HK-2 (cell line): ENCODE measurements around the gene SAMD4A.

Experiments
- DNase-seq: peaks from one replicate; pipeline ENCODE4 v3.0.0-alpha.2; 2018; ENCODE audit not compliant: unreplicated experiment

SAMD4A gene

GRCh38 chr14:54565785-54566409 is 1.0 kb upstream of the SAMD4A start:
- peak; percentile 91 for DNase-seq

DNA sequence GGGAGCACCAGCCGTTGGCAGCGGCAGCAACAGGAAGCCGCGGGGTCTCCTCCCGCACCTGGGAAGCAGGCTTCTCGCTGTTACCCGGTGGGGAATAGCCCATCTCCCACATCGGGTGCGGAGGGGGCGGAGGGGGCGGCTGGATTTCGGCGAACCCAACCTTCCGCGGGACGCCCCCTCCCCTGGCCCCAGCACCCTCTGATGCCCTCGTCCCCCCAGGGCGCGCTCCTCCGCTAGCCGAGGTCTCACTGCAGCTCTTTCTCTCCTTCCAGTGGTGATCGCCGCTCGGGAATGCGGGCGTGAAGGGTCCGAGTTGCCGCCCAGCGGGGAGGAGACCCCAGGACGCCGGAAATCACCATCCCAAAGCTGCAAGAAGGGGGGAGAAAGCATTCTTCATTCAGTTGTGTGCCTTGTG is 303 bp downstream of the SAMD4A start:
- DNase-seq = peak; percentile 51

- peak; percentile 49 for DNase-seq
Observed at GRCh38 chr14:54567639-54568561, 972 bp downstream of the SAMD4A start.

DNA sequence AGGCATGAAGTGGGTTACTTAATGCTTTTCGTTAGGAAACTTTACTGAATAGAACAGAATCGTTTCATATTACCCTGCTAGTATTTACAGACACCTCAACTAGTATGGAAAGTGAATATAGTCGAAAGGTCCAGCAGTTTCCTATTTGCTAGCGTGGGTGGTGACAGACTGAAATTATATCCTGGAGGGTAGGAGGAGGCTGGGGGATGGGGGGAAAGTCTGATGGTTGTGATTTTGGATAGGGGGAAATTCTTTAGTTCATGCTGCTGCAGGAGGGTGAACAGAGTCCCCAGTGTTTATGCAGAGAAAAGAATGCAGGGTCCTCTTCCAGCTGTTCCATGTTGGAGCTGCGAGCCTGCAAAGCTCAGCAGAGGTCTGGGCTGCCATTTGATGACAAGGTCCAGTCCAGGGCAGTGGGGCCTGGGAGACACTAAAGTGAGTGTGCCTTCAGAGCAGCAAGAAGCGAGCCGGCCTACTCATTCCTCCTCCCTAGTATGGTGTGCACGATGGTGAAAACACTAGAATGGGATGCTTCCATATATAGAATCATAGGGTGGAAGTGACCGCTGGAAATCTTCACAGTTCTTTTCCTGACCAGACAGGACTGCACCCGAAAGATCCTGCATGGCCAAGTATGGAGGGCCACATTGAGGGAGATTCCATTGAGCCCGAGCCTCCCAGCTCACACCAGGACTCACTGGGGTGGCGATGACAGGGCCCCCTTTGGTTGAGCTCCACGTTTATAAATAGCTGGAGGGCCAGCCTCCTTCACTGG is 2.1 kb downstream of the SAMD4A start:
- DNase-seq = no peak

GRCh38 chr14:54570047-54570446 is 3.1 kb downstream of the SAMD4A start:
- no peak for DNase-seq

GRCh38 chr14:54570631-54571415 is 3.9 kb downstream of the SAMD4A start:
- DNase-seq = no peak

GRCh38 chr14:54572316-54572715 is 5.4 kb downstream of the SAMD4A start:
- DNase-seq = no peak

GRCh38 chr14:54574528-54574927 is 7.6 kb downstream of the SAMD4A start:
- no peak for DNase-seq

GRCh38 chr14:54577494-54577893 is 10.6 kb downstream of the SAMD4A start:
- no peak for DNase-seq

DNA sequence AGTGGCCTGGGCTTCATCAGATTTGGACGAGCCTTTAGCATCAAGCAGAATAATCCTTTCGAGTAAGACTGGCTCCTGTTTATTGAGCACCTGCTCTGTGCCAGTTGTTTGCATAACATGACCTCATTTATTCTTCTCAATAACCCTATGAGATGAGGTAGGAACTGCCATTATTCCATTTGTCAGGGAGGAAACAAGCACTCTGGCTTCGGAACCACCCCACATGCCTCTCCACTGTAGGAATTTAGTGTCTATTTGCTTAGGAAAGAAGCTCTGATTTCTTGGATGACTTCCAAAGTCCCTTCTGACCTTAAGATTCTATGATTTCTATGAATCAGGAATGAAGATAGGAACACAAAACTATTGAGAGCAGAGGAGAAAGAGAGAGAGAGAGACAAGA is 11.0 kb downstream of the SAMD4A start:
- DNase-seq = no peak

- no peak for DNase-seq
Observed at GRCh38 chr14:54579621-54580020, 12.7 kb downstream of the SAMD4A start.

DNA sequence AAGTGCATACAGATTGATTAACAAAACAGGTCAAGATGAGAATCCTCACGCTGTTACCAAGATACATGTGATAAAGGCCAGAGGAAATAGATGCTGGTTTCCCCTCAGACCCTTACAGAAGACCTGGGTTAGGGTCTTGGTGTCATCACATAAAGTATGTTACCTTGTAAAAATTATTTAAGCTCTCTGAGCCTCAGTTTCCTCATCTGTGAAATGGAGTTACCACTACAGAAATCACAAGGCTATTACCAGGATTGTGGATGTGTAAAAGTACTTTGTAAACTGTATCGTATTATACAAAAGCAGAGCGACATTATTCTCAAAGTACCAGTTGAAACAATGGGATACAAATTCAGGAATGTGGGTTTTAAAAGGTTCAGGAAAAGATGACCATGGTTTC is 14.0 kb downstream of the SAMD4A start:
- no peak for DNase-seq

DNA sequence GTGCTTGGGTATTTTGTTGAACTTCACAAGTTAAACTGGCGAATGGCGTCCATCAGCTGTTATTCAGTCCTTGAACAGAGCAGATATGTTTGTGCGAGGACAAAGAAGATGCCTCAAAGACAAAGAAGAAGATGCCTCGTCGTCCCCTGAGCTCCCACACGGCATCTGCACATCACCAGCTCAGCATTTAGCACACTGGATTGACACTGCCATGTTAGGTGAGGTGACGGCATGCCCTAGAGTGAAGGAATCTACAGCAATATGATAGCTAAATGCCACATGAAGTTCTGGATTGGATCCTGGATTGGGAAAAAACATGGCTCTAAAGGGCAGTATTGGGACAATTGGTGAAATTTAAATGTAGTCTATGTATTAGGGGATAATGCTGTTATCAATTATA is 15.4 kb downstream of the SAMD4A start:
- DNase-seq = no peak

GRCh38 chr14:54584097-54584496 is 17.2 kb downstream of the SAMD4A start:
- DNase-seq = no peak

GRCh38 chr14:54585214-54585613 is 18.3 kb downstream of the SAMD4A start:
- no peak for DNase-seq

GRCh38 chr14:54589076-54589475 is 22.1 kb downstream of the SAMD4A start:
- no peak for DNase-seq

GRCh38 chr14:54589843-54590242 is 22.9 kb downstream of the SAMD4A start:
- DNase-seq = no peak

GRCh38 chr14:54590481-54590880 is 23.6 kb downstream of the SAMD4A start:
- no peak for DNase-seq

DNA sequence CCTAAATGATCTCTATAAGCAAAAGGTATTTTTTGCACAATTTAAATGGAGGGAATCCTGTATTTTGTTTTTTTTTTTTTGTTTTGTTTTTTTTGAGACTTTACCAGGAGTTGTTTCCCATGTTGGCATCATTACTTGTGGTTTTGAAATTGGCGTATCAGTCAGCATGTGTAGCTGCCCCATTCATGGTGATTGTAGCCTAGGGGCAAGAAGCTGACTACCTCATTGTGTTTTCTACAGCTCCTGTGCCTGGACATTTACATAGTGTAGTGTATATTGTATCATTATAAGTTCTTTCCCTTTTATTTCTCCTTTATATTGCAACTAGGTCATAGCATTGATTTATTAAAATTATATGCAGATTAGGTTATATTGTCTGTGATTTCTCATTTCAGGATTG is 24.5 kb downstream of the SAMD4A start:
- DNase-seq = no peak

DNA sequence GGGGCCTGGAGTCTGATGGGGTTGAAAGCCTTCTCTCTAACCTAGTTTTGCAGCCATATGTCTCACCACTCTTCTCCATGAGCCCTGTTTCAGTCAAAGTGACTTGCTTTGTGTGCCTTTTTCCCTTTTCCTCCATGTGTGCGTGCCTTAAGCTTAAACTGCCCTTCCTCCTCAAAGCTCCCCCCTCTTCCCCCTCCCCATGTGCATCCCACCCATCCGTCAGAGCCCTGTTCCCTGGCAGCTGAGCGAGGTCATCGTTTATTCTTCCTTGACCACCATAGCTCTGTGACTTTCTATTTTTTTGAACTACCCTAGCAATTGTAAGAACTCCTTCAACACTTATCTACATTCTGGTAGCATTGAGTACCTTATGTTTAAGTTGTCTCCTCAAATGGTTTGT is 24.9 kb downstream of the SAMD4A start:
- no peak for DNase-seq

DNA sequence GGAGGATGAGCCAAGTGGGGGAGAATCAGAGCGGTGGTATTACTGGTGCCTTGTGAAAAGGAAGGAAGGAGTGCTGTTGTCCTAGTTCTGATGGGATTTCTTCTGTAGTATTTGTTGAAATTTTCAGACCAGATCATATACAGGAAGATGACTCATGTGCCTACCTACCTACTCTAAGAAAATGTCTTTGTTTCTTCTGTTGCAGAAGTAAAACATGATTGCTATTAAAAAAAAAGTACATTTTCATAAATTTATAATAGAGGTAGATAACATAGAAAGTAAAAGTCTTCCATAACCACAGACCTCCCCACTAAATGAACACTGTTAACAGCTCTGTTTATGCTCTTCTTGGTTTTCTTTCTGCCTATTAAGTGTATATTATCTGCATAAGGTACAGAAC is 26.9 kb downstream of the SAMD4A start:
- no peak for DNase-seq

- DNase-seq = no peak
Observed at GRCh38 chr14:54594537-54594936, 27.6 kb downstream of the SAMD4A start.
